PC-3 (cell line): ENCODE measurements around the gene FAH. TPM values are rescaled to one million over a fixed set of nuclear protein-coding genes. Genes with fewer than 3 reads are reported as not detected.

ENCODE experiments used
- ATAC-seq: fragments of 200-7000 bp; cut with Tn5 transposase; 2 replicates; pipeline ENCODE4 v1.9.1; 2020; ENCODE audit warnings: mild to moderate bottlenecking, moderate library complexity
- BruUV-seq: library from RNA; stranded (reverse); fragments of 400-500 nt; replicated peaks from 2 replicates; lab custom pipeline; 2021; lab: Mats Ljungman, UMichigan
- CTCF ChIA-PET: fragments of 300-600 bp; sonication (Branson Sonifier 250); formaldehyde crosslinking; loops from one replicate; lab custom pipeline; 2022; ENCODE audit warnings: antibody characterized with exemption; lab: Charles Lee
- POLR2A ChIA-PET: fragments of 300-600 bp; sonication (Branson Sonifier 250); formaldehyde crosslinking; loops from one replicate; lab custom pipeline; 2022; ENCODE audit warnings: antibody characterized with exemption; ENCODE audit not compliant: unreplicated experiment; lab: Charles Lee
- DNase-seq: peaks from one replicate; pipeline ENCODE4 v3.0.0-alpha.2; 2015
- H2AFZ ChIP-seq: fragments of 300-600 bp; sonication (generic); 2 replicates; pipeline ENCODE4 v1.6.0; 2016; ENCODE audit warnings: antibody characterized with exemption, low read length
- H3F3A ChIP-seq: fragments of 300-600 bp; sonication (generic); one replicate; pipeline ENCODE4 v1.6.0; 2017; ENCODE audit warnings: antibody characterized with exemption, low read length, control low read depth, mild to moderate bottlenecking; ENCODE audit not compliant: unreplicated experiment
- H3K27ac ChIP-seq: fragments of 300-600 bp; sonication (generic); 2 replicates; pipeline ENCODE4 v1.5.1; 2016; ENCODE audit warnings: mild to moderate bottlenecking, low read length
- H3K27me3 ChIP-seq: fragments of 300-600 bp; sonication (generic); 2 replicates; pipeline ENCODE4 v1.6.1; 2016; ENCODE audit warnings: low read length, mixed read lengths
- H3K36me3 ChIP-seq: fragments of 300-600 bp; sonication (generic); 2 replicates; pipeline ENCODE4 v1.6.1; 2016; ENCODE audit warnings: low read depth, mixed run types, low read length, mixed read lengths
- H3K4me1 ChIP-seq: fragments of 300-600 bp; sonication (generic); 2 replicates; pipeline ENCODE4 v1.5.1; 2016; ENCODE audit warnings: low read length; ENCODE audit not compliant: insufficient read depth
- H3K4me2 ChIP-seq: fragments of 300-600 bp; sonication (generic); 2 replicates; pipeline ENCODE4 v1.6.0; 2016; ENCODE audit warnings: low read length
- H3K4me3 ChIP-seq: fragments of 300-600 bp; sonication (generic); 2 replicates; pipeline ENCODE4 v1.5.1; 2016; ENCODE audit warnings: mild to moderate bottlenecking, low read length, mixed read lengths
- H3K79me2 ChIP-seq: fragments of 300-600 bp; sonication (generic); 2 replicates; pipeline ENCODE4 v1.6.1; 2017; ENCODE audit warnings: low read length, mixed read lengths
- H3K9ac ChIP-seq: fragments of 300-600 bp; sonication (generic); 2 replicates; pipeline ENCODE4 v1.6.0; 2016; ENCODE audit warnings: mild to moderate bottlenecking, low read length
- H3K9me2 ChIP-seq: fragments of 300-600 bp; sonication (generic); replicated peaks from 2 replicates; pipeline ENCODE4 v1.6.1; 2016; ENCODE audit warnings: mixed run types, low read length, mixed read lengths
- H3K9me3 ChIP-seq: fragments of 300-600 bp; sonication (generic); 2 replicates; pipeline ENCODE4 v1.6.1; 2016; ENCODE audit warnings: low read length, mixed read lengths
- H4K20me1 ChIP-seq: fragments of 300-600 bp; sonication (generic); 2 replicates; pipeline ENCODE4 v1.6.1; 2016; ENCODE audit warnings: low read length, mixed read lengths
- EZH2 ChIP-seq: fragments of 300-600 bp; sonication (generic); IDR thresholded peaks from one replicate; pipeline ENCODE4 v1.6.1; 2017; ENCODE audit warnings: antibody characterized with exemption, mild to moderate bottlenecking, low read length; ENCODE audit not compliant: unreplicated experiment
- EZH2phosphoT487 ChIP-seq: fragments of 300-600 bp; sonication (generic); IDR thresholded peaks from 2 replicates; pipeline ENCODE4 v1.6.1; 2018; ENCODE audit warnings: mild to moderate bottlenecking, antibody characterized with exemption, low read length, borderline replicate concordance
- intact Hi-C: fragments of 100-400 bp; cut with micrococcal nuclease; formaldehyde crosslinking; loops from 2 replicates; pipeline ENCODE4 v1.9.0; 2023
- total RNA-seq: library from RNA; depleted of rRNA; stranded (reverse); fragments of >200 nt; gene quantifications from 2 replicates; pipeline ENCODE4 v1.2.3, GENCODE V29; 2014
- TF ChIP-seq, protein P1 (sequence below): fragments of 300-600 bp; sonication (generic); conservative IDR thresholded peaks from 2 replicates; pipeline ENCODE4 v1.5.1; 2017; ENCODE audit warnings: antibody characterized with exemption, low read depth, mild to moderate bottlenecking, low read length

FAH gene
- total RNA-seq, 1 experiment from 2014 or later = 55.4 TPM

- no peaks in the 10 kb centered on the region for H4K20me1 ChIP-seq
- H3K4me3 ChIP-seq = no peak overlapping the region
- no peaks in the 10 kb centered on the region for H3K4me1 ChIP-seq
- TF ChIP-seq EZH2 = no peak
- TF ChIP-seq EZH2phosphoT487 = no peak
- TF ChIP-seq, protein P1, sequence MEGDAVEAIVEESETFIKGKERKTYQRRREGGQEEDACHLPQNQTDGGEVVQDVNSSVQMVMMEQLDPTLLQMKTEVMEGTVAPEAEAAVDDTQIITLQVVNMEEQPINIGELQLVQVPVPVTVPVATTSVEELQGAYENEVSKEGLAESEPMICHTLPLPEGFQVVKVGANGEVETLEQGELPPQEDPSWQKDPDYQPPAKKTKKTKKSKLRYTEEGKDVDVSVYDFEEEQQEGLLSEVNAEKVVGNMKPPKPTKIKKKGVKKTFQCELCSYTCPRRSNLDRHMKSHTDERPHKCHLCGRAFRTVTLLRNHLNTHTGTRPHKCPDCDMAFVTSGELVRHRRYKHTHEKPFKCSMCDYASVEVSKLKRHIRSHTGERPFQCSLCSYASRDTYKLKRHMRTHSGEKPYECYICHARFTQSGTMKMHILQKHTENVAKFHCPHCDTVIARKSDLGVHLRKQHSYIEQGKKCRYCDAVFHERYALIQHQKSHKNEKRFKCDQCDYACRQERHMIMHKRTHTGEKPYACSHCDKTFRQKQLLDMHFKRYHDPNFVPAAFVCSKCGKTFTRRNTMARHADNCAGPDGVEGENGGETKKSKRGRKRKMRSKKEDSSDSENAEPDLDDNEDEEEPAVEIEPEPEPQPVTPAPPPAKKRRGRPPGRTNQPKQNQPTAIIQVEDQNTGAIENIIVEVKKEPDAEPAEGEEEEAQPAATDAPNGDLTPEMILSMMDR = no peak
- no peak for ATAC-seq
- DNase-seq = no peak
- no peak overlapping the region for H3K9ac ChIP-seq
- H3K36me3 ChIP-seq = 0 out of 2 replicates have a peak, but pooled peaks cover 5% of the 10 kb centered on the region
- no peaks in the 10 kb centered on the region for H3K79me2 ChIP-seq
- ChIA-PET POLR2A (no interaction called here), CTCF (no interaction called here)
- H3K27me3 ChIP-seq = no peaks in the 10 kb centered on the region
- no peak overlapping the region for H3K4me2 ChIP-seq
- no peak overlapping the region for H2AFZ ChIP-seq
- H3K9me3 ChIP-seq = no peaks in the 10 kb centered on the region
- H3K27ac ChIP-seq = no peak overlapping the region
- H3F3A ChIP-seq = no peaks in the 10 kb centered on the region
- intact Hi-C loops = no loop called here
- no peaks in the 10 kb centered on the region for H3K9me2 ChIP-seq
- no TSS peak for BruUV-seq
Observed at GRCh38 chr15:80138961-80139360, 13.8 kb upstream of the FAH start.

DNA sequence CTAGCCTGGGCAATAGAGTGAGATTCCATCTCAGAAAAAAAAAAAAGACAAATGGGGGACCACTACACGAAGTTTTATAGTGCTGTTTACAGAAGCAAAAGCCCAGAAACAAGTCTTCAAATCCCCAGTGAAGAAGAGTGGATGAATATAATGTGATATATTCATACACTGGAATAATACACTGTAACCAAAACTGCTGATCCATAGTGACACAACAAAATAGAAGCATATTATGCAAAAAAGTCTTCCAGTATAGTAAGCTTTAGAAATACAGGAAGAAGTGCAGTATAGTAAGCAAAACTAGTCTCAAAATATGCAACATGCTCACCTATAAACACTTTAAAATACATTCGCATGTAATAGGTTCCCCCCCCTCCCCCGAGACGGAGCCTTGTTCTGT, 11.9 kb upstream of the FAH start:
- H3K4me1 ChIP-seq = no peaks in the 10 kb centered on the region
- CTCF ChIA-PET = no interaction called here

More for the DNA sequence above, 11.9 kb upstream of the FAH start:
- BruUV-seq = no TSS peak
- H3K9me2 ChIP-seq = no peaks in the 10 kb centered on the region
- H4K20me1 ChIP-seq = no peaks in the 10 kb centered on the region
- no peaks in the 10 kb centered on the region for H3K79me2 ChIP-seq
- no peak overlapping the region for H3K9ac ChIP-seq
- TF ChIP-seq, protein P1 = no peak
- TF ChIP-seq EZH2phosphoT487 (no peak), EZH2 (no peak)
- DNase-seq (no peak), ATAC-seq (no peak)
- no peak overlapping the region for H2AFZ ChIP-seq
- no peaks in the 10 kb centered on the region for H3K9me3 ChIP-seq
- H3K27me3 ChIP-seq = no peaks in the 10 kb centered on the region
- POLR2A ChIA-PET = interaction anchor here (0.7 kb wide), 1 partner anchor 8 kb away, joined by 6 read pairs; no protein-coding TSS in a partner anchor
- intact Hi-C loops = no loop called here
- H3K4me2 ChIP-seq = no peak overlapping the region
- 0 out of 2 replicates have a peak, but pooled peaks cover 5% of the 10 kb centered on the region for H3K36me3 ChIP-seq
- H3K4me3 ChIP-seq = no peak overlapping the region
- no peaks in the 10 kb centered on the region for H3F3A ChIP-seq
- H3K27ac ChIP-seq = no peak overlapping the region
